GOT3 (cell line): ENCODE results near the gene ACTR5.
"Not testable (repeated sequence)": the region's sequence is repeated elsewhere in the genome, so short reads cannot be mapped to it uniquely, and the experiment has no call there.

Source experiments
- DNase-seq: peaks from one replicate; lab custom pipeline; 2025; ENCODE audit warnings: mixed read lengths; lab: John Stamatoyannopoulos, UW

ACTR5 gene

DNA sequence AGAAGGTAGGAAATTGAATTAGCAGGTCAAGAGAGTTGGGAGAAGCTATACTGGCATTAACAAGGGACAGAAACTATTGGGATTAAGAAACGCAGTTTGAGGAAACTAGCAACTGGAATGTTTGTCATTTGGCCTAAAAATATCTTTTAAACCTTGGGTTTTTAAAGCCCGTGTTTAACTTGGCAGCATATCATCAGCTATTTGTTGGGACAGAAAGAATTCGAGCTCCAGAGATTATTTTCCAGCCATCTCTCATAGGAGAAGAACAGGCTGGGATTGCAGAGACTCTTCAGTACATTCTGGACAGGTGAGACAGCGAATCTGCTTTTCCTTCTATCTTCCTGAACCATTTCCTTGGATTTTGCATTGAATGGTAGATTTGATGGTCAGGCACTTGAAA lies 17.8 kb downstream of the ACTR5 start:
- no peak for DNase-seq

DNA sequence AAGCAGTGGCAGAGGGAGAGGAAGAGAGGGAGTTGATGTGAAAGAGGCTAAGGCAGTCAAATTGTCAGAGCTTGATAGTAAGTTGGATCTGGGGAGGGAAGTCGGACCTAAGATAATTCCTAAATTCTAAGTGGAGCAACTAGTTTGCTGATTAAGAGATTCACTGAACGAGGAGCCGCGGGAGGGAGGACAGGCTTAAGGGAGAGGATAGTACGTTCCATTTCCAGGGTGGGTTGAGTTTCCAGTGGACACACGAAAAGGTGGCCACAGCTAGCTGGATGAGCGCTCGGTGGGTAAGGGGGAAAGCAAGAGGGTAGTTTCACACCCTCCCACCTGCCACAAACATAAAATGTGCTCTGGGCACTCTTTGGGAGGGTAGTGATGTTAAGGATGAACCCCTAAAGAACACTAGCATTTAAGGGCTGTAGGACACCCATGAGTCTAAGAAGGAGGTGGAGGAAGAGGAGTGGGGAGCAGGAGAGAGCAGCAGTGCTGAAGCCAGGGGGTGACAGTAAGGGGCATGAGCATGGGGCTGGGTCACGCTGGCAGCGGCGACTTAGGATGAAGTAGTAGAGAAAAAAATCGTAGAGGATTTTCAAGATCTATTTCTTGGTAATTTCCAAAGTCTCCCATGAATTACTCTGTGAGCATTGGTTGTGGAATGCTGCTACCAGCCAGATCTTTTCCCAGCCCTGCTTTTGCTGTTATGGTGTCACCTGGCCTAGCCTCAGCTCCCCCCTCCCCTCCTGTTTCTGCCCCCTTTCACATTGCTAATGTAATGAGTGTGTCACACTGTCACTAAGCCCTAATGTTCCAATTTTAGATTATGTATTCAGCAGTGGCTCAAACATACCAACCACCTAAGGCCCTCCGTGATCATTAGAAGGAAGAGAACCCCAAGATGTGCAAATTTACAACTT lies 21.4 kb downstream of the ACTR5 start:
- DNase-seq: no peak

DNA sequence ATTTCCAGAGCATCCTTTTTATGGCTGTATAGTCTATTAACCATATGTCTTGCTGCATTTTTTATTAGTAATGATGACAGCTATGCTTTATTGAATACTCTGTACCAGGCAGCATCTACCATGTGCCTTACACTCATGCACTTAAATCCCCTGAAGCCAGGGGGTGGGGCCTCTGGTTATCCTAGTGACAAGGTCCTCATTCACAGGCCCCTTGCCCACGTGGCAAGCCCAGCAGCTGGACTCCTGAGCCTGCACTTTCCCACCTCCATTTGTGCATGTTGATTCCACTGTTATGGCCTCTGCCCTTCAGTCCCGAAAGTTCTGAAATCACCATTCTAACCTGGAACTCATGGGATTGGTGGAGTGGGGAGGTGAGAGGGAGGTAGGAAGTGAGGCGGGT lies 22.3 kb downstream of the ACTR5 start:
- DNase-seq: no peak

DNA sequence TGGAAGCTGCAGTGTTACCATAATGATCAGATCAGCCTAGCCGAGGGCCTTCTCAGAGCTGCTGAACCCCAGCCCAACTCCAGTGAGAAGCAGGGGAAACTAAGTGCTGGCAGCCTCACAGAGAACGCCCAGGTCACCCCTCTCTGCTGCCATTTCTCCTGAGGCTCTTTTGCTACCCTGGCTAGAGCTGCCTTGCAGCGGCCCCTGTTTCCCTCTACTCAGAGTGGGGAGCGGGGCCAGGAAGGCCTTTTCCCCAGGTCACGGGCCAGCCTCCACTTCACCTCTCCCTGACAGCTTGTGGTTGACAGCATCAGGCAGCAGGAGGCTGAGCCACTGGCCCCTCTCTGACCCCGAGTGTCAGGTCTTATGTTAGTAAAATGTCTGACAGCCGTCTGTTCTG lies 22.7 kb downstream of the ACTR5 start:
- no peak for DNase-seq

DNA sequence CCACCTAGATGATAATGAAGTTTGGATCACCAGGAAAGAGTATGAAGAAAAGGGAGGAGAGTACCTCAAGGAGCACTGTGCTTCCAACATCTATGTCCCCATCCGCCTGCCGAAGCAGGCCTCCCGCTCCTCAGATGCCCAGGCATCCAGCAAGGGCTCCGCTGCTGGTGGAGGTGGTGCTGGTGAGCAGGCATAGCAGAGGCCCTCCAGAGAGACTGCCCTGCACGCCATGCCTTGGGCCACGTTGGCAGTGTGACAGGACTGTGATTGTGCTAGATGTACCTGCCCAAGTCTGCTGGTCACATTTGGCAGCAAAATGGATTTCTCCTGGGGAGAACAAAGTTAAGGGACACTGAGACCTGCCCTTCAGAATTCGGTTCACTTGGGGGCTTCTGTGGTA lies 23.4 kb downstream of the ACTR5 start:
- DNase-seq: no peak

DNA sequence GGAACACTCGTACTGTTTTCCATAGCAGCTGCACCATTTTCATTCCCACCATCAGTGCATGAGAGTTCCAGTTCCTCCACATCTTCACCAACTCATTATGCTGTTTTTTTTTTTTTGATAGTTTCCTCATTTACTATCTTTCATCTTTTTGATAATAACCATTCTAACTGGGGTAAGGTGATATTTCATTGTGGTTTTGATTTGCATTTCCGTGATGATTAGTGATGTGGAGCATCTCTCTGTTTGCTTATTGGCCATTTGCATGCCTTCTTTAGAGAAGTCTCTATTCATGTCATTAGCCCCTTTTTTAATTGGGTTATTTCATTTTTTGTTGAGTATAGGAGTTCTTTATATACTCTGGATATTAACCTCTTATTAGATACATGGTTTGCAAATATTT lies 25.9 kb downstream of the ACTR5 start:
- DNase-seq: no peak

DNA sequence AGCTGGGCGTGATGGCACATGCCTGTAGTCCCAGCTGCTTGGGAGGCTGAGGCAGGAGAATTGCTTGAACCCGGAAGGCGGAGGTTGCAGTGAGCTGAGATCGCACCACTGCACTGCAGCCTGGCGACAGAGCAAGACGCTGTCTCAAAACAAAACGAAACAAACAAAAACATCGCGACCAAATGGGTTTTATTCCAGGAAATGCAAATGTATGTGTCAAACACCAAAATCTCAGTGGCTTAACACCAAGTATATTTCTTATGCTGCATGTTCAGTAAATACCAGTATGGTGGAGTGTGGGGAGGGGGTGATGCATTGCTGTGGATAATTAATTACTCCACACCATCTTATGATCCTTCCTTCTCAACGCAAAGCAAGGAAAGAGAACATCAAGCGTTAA lies 28.1 kb downstream of the ACTR5 start:
- DNase-seq: no peak

DNA sequence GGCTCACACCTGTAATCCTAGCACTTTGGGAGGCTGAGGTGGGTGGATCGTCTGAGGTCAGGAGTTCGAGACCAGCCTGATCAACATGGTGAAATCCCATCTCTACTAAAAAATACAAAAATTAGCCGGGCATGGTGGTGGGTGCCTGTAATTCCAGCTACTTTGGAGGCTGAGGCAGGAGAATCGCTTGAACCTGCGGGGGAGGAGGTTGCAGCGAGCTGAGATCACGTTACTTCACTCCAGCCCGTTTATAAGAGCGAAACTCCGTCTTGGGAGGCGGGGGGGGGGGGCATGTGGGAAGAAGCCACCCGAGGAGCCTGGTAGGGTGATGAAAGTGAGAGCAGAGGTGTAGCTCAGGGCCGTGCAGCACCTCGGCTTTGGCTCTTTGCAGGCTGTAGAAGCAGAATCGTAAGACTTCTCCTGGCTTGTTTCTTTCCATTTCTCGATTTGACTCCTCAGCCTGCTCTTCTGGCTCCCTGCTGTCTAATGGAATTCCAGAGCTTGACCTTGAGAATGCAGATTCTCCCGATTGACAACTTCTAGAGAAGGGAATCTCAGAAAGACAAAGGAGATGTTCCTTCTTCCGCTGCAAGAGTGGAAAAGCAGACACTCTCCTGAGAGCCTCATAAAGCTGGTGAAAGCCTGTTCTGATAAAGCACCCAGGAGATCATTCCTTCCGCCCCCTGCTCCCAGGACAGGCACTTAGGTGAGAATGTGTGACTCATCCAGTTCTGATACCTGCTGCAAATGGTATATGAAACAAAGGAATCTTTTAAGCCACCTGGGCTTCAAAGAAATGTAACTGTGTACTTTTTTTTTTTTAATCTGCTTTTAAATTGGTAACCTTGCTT lies 31.2 kb downstream of the ACTR5 start:
- DNase-seq: no peak

DNA sequence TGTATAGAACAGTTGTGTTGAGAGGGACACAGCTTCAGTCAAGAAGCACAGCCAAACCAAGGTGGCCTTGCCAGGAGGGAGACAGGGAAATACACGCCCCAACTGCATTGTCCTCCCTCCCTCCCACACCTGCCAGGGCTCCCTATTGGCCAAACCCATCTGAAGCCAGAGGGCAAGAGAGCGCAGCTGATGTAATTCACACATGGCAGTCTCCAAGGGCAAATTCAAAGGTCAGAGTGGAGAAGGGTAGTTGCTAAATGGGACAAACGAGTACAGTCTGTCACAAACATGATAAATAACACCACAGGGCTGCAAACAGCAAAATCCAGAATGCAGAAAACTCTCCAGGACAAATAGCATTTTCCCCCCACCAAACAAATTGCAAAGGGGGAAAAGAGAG lies 34.0 kb downstream of the ACTR5 start:
- DNase-seq: no peak

DNA sequence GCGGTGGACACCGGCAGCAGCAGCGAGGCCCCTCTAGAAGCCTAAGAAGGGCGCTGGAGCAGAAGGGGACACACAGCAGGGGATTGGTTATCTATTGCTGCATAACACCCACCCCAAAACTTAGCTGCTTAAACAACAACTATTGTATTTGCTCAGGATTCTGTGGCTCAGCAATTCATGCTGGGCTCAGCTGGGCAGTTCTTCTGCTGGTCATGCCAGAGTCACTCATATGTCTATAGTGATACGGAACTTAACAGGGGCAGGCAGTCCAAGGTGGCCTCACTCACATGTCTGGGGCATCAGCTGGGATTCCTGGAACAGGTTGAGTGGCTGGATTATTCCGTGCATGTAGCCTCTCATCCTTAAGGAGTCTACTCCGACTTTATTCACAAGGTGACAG lies 39.6 kb downstream of the ACTR5 start:
- no peak for DNase-seq

DNA sequence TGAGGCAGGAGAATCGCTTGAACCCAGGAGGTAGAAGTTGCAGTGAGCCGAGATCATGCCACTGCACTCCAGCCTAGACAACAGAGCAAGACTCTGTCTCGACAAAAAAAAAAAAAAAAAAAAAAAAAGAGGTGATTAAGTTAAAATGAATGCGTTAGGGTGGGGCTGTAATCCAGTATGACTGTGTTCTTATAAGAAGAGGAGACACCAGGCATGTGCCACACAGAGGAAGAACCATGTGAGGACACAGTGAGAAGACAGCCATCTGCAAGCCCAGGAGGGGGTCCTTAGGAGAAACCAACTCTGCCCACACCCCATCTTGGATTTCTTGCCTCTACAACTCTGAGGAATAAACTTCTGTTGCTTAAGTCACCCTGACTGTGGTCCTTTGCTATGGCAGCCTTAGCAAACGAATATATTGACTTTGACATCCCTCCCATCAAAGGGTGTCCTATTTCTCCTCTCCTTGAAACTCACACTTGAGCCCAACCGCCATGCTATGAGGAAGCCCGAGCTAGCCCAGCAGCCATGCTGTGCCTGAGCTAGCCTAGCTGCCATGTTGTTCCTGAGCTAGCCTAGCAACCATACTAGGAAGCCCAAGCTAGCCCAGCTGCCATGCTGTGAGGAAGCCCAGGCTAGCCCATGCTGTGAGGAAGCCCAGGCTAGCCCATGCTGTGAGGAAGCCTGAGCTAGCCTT lies 41.4 kb downstream of the ACTR5 start:
- DNase-seq: no peak

DNA sequence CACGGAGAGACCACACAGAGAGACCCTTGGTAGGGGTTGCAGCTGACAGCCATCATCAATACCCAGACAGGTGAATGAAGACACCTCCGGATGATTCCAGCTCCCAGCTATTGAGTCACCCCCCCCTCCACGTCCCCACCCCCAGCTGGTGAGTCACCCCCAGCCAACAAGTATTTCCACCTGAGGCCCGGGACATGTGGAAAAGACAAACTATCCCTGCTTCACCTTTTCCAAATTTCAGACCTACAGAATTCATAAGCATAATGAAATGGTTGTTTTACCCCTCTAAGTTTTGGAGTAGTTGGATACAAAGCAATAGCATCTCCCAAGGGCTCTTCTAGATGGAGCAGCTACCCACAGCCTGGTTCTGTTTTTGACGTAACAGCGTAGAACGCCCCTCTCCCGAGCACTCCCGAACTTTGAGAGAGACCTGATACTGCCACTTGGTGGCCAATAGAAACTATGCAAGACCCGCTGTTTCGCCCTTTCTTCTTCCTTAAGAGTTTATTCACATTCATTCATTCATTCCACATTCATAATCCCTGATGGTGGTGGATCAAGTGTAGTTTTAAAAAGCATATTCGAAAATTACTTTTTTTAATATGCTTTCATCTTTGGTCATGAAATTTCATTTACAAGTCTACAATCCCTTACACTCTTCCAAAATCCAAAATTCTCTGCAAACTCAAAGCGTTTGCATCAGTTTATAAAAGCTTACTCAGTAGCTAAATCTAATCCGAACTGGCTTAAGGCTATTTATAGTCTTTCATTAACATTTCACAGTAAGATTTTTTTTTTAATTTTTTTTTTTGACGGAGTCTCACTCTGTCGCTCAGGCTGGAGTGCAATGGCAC lies 42.2 kb downstream of the ACTR5 start:
- no peak for DNase-seq

DNA sequence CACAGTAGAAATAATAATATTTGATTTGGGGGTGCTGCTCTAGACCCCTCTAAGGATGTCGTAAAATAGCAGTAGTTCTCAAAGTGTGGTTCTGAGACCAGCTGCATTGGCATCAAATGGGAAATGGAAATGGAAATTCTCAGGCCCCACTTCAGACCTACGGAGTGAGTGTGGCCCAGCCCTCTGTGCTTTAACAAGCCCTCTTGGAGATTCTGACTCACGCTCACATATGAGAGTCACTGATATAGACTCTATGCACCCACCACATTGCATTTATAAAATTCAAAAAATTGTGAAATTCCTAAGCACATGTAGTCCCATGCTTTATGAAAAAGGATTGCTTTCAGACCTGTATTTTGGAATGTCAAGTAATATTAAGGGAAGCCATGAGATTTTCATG lies 43.0 kb downstream of the ACTR5 start:
- DNase-seq: no peak

DNA sequence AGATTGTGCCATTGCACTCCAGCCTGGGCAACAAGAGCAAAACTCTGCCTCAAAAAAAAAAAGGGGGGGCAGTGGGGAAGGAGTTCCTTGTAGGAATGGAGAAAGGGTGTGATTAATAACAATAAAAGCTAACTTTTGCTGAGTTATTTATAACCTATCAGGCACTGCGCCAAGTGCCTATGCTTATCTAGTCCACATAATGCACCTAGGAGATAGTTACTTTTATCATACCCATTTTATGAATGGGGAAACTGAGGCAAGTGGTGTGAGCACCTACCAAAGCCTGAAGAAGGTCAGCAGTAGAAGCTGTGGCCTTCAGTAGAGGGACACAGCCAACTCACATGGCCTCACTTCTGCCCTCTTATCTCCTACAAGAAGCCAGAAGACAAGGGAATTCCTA lies 43.7 kb downstream of the ACTR5 start:
- no peak for DNase-seq

DNA sequence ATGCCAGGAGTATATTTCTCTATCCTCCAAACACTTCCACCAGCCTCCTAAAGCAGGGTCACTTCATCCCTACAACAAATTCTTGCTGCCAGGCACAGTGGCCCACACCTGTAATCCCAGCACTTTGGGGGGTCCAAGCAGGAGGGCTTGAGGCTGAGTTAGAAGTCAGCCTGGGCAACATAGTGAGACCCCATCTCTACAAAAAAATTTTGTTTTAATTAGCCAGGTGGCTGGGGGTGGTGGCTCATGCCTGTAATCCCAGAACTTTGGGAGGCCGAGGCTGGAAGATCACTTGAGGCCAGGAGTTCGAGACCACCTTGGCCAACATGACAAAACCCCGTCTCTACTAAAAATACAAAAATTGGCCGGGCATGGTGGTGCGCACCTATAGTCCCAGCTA lies 45.8 kb downstream of the ACTR5 start:
- DNase-seq: not testable (repeated sequence)

DNA sequence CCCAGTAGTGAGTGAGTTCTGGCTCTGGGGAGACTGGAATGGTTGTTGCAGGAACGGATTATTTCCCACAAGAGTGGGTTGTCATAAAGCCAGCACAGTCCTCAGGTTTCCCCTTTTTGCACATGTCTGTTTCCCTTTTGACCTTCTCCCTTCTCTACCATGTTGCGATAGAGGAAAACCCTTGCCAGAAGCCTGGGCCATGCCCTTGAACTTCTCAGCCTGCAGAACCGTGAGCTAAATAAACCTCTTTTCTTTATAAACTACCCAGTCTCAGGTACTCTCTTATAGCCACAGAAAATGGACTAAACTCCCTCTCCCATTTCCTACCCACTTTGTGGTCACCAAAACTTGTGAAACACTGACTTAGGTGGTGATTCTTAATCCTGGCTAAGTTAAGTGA lies 50.0 kb downstream of the ACTR5 start:
- DNase-seq: no peak

DNA sequence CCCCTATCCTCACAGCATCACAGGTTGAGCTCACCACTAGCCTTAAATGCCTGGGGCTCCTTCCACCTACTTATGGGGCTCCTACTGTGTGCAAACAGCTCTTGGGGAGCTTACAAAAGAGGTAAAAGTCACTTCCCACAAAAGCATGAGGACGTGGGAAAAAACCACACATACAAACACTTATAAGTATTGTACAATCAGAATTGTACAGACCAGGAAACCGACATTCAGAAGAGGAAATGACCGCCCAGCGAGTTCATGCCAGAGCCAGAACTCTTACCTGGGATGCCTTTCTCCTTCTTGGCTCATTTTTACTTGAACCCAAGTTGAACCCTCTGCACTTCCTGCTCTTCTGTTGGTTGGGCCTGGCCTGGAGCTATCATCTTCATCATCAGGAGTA lies 50.9 kb downstream of the ACTR5 start:
- no peak for DNase-seq

DNA sequence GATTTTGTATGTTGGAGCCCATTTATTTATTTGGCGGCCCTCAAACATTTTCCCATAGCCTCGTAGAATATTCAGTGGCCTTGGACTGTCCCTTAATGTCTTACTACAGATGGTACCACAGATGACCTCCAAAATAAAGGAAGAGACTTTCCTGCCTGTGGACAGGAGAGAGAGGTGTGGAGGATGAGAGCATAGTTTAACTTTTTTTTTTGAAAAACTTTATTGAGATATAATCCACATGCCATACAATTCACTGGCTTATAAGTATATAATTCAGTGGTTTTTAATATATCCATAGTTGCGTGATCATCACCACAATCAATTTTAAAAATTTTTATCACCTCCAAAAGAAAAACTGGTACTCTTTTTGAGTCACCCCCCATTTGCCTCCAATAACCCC lies 52.6 kb downstream of the ACTR5 start:
- no peak for DNase-seq

DNA sequence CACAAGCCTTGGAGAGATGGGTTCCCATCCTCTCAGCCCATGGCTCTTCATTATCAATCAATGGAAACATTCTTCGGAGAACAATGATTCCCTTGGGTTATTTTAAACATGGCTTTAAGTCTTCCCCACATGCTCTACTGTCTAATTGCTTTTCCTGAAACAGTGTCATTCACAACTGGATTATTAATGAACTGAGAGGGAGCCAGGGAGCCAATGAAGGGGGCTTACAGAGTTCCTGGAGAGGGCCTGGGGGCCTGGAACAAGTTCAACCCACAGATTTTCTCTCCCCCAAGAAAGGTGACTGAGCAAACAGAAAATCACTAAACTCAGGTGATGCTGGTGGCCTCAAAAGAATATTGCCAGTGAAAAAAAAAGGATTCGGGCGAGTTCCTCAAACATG lies 56.0 kb downstream of the ACTR5 start:
- no peak for DNase-seq

DNA sequence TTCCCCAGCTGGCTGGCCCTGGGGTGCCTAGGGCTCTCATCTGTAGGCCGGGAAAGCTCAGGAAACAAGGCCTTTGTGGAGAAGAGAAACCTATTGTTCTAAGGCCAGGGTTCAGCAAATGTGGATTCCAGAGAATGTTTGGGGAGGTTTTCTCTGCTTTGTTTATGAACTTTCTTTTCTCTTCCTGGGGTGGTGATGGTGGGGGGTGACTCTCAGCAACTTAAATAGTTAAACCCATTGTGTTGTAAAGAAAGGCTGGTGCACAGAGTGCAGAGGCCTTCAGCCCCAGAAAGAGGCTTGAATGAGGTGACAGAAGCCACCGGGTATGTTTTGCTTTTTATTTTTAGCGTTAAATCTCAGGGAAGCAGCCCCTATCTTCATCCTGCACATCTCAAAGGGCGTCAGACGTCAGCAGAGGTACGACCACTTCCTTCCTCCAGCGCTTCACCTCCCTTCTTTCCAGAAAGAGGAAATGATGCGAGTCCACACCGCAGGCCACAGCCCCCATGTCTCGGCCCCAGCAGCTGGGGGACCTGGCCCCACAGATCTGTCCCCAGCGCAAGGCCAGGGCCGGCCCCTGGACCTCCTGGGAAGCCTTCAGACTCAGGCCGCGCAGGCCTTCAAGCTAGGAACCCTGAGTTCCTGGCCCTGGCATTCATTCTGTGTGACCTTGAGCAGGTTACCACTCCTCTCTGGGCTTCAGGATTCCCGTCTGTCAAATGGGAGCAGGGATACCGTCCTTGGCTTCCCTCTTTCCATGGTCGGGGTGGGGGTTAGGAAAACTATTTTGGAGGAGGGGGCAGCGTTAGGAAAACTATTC lies 56.6 kb downstream of the ACTR5 start:
- DNase-seq: no peak

DNA sequence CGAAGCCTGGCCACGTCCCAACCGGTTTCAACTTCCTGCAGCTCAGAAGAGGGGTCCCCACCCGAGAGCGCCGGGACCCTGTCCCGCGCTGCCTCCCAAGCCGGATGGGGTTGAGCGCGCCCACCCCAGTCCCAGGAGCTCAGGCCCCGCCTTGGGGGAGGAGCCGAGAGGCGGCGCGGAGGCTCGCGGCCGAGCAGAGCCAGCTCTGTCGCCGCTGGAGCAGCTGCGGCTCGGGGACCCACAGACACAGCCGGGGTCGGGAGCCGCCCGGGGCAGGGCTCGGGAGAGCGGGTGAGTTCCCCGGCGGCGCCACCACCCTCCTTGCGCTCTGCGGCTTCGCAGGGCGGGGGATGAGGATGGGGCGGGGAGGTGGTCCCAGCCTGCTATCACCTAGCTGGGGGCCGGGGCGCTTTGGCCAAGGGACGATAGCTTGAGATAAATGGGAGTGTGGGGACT lies 57.3 kb downstream of the ACTR5 start, which contains the start of gene PPP1R16B:
TSS of gene PPP1R16B (plus strand) at position 196 of the 456 bp plus-strand sequence. CDS start 30,229 bp downstream, outside the sequence.
- no peak for DNase-seq
